ENCODE measurements around the gene SLC12A8. TPM values are rescaled to one million over a fixed set of nuclear protein-coding genes. Genes with fewer than 3 reads are reported as not detected.

Gene SLC12A8
- total and polyA plus RNA-seq, 2 experiments from 2014 or later, result 3.4 to 7.8 TPM

DNA sequence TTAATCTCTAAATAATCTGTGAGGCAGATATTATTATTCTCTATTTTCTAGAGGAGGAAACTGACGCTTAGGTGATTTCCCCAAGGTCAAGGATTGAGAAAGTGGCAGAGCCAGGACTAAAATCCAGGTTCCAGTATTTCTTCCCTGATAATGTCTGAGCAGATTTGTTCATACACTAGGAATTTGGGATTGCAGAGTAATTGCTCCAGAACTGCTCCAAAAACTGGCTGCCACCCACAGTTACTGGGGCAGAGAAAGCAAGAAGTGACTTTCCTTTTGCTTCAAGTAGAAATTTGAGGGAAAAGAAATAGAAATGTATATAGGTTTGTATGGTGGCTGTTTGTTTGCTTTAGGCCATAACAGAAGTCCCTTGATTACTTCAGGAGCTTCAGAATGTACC lies 60.6 kb downstream of the SLC12A8 start:
- Histone ChIP-seq H4K20me1 (ENCODE audit: insufficient read depth) (no peaks in the 10 kb centered on the region), H2AFZ (peak overlapping the region; percentile 46), H3K4me2 (ENCODE audit: unreplicated experiment) (peak overlapping the region; percentile 37), H3K4me1 (ENCODE audit: insufficient read depth) (peaks cover 39% of the 10 kb centered on the region), H3K27ac (peak overlapping the region; percentile 36), H3K9me3 (ENCODE audit: low read depth) (no peaks in the 10 kb centered on the region), H3K4me3 (no peak overlapping the region), H3K9ac (peak overlapping the region; percentile 4; the same call in 1 of the 2 replicates), H3K27me3 (replicated peaks; ENCODE audit: insufficient read depth) (no peaks in the 10 kb centered on the region), H3K36me3 (ENCODE audit: low read depth) (no peaks in the 10 kb centered on the region), H3K9me2 (ENCODE audit: insufficient read depth) (no peaks in the 10 kb centered on the region), H3F3A (ENCODE audit: insufficient read depth) (0 out of 2 replicates have a peak, but pooled peaks cover 21% of the 10 kb centered on the region), H3K79me2 (ENCODE audit: insufficient read depth) (no peaks in the 10 kb centered on the region)
- no peak for TF ChIP-seq EZH2phosphoT487 (IDR thresholded peaks at IDR 0.05; ENCODE audit: insufficient read depth, low read depth)
- TF ChIP-seq EZH2 (IDR thresholded peaks at IDR 0.05; ENCODE audit: insufficient read depth, poor library complexity, severe bottlenecking), result no peak
- peak; percentile 70 for DNase-seq
- WGBS, 2 experiments (ENCODE audit: low coverage in 1 of 2, low lambda C conversion rate in 2 of 2, missing lambda C conversion rate in 2 of 2), result 54 to 67% methylated on average over 1 of the region's 1 CpG
- in situ Hi-C loops (cut with MboI), result no loop called here

DNA sequence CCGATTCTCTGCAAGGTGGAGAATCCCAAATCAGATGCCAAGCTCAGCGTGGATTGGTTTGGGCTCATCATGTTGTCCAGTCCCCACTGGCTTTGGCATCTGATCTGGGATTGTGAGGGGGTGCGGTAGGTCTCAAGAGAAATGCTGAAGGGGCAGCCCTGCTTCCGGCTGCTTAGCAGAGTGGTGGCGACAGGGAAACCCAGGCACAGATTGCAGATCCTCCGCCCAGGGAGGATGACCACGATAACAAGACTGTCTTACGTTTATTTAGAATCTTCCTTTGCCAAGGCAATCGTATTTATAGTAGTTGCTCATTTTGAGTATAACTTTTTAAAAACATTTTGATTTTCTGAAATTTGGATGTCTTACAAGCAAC lies 61.1 kb downstream of the SLC12A8 start:
- in situ Hi-C loops (cut with MboI), result no loop called here
- Histone ChIP-seq H3K79me2 (ENCODE audit: insufficient read depth) (no peaks in the 10 kb centered on the region), H3K4me2 (ENCODE audit: unreplicated experiment) (peak overlapping the region; percentile 37), H3K27me3 (replicated peaks; ENCODE audit: insufficient read depth) (no peaks in the 10 kb centered on the region), H2AFZ (peak overlapping the region; percentile 27), H3K9ac (no peak overlapping the region), H3K9me2 (ENCODE audit: insufficient read depth) (no peaks in the 10 kb centered on the region), H3K36me3 (ENCODE audit: low read depth) (no peaks in the 10 kb centered on the region), H3K4me1 (ENCODE audit: insufficient read depth) (peaks cover 39% of the 10 kb centered on the region), H4K20me1 (ENCODE audit: insufficient read depth) (no peaks in the 10 kb centered on the region), H3F3A (ENCODE audit: insufficient read depth) (0 out of 2 replicates have a peak, but pooled peaks cover 21% of the 10 kb centered on the region), H3K27ac (peak overlapping the region; percentile 36), H3K9me3 (ENCODE audit: low read depth) (no peaks in the 10 kb centered on the region), H3K4me3 (no peak overlapping the region)
- WGBS, 2 experiments (ENCODE audit: low coverage in 1 of 2, low lambda C conversion rate in 2 of 2, missing lambda C conversion rate in 2 of 2), result 62 to 63% methylated on average over 9 of the region's 9 CpGs
- no peak for DNase-seq
- no peak for TF ChIP-seq EZH2phosphoT487 (IDR thresholded peaks at IDR 0.05; ENCODE audit: insufficient read depth, low read depth)
- no peak for TF ChIP-seq EZH2 (IDR thresholded peaks at IDR 0.05; ENCODE audit: insufficient read depth, poor library complexity, severe bottlenecking)

DNA sequence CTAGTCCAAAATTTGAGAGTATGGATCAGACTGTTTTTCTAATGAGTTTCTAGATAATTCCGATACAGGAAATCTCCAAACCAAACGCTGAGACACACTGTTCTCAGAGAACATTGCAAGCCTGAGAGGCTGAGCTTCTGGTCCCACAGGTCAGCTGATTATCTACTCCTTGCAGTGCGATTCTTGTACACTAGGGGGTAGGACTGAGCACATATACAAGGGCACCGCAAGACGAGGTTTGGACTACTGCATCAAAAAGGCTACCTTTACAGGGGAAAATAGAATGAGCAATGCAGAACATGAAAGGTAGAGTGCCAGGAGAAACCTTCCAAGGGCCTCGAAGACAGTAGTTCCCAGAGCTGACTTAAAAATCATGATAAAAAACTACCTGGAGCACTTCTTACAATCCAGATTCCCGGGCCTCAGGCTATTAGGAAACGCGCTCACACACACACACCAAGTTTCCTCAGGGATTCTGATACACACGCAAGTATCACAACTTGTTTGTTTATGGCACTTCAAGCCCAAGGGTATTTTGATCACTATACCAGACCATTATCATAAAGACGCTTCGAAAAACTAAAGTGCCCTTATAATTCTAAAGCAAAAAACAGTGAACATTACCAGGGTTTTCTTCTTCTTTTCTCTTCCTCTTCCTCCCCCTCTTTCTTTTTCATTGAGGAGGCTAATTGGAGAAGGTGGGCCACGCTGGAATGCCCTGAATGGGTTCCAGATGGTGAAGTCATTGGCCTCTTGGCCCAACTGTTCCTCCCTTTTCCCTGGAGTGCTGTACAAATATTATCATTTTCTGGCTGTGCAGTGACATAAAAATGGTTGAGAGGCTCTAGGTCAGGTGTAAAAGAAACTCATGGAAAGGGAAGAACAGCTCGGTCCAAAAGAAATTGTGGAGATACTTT lies 61.8 kb downstream of the SLC12A8 start:
- Histone ChIP-seq H3K9me2 (ENCODE audit: insufficient read depth) (no peaks in the 10 kb centered on the region), H3K9me3 (ENCODE audit: low read depth) (no peaks in the 10 kb centered on the region), H4K20me1 (ENCODE audit: insufficient read depth) (no peaks in the 10 kb centered on the region), H3K4me2 (ENCODE audit: unreplicated experiment) (peak overlapping the region; percentile 37), H3K9ac (no peak overlapping the region), H3K27me3 (replicated peaks; ENCODE audit: insufficient read depth) (no peaks in the 10 kb centered on the region), H3K4me1 (ENCODE audit: insufficient read depth) (peaks cover 42% of the 10 kb centered on the region), H3F3A (ENCODE audit: insufficient read depth) (0 out of 2 replicates have a peak, but pooled peaks cover 21% of the 10 kb centered on the region), H2AFZ (peak overlapping the region; percentile 27; the same call in 1 of the 2 replicates), H3K27ac (0 out of 2 replicates have a peak overlapping the region, but pooled peaks have one; percentile 36), H3K36me3 (ENCODE audit: low read depth) (no peaks in the 10 kb centered on the region), H3K79me2 (ENCODE audit: insufficient read depth) (no peaks in the 10 kb centered on the region), H3K4me3 (no peak overlapping the region)
- in situ Hi-C loops (cut with MboI), result no loop called here
- peak; percentile 40 for DNase-seq
- TF ChIP-seq EZH2 (IDR thresholded peaks at IDR 0.05; ENCODE audit: insufficient read depth, poor library complexity, severe bottlenecking) (no peak), EZH2phosphoT487 (IDR thresholded peaks at IDR 0.05; ENCODE audit: insufficient read depth, low read depth) (no peak)
- WGBS, 2 experiments (ENCODE audit: low coverage in 1 of 2, low lambda C conversion rate in 2 of 2, missing lambda C conversion rate in 2 of 2), result 72% methylated on average over 14 of the region's 14 CpGs

DNA sequence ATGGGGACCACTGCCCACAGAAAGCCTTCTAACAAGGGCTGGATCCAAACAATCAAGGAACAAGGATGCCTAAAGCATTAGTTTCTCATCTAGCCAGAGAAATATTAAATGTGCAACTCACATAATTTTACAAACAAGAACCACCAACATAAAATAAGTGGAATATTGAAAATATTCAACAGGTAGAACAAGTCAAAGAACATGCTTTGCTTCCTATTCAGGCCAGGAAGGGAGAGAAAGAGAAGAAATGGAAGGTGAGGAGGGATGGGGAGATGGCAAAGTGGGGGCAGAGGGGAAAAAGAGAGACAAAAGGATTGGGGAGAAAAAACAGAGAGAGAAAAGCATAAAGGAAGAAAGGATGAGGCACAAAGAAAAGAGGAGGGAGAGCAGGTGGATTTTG lies 63.1 kb downstream of the SLC12A8 start:
- Histone ChIP-seq H3K4me3 (no peak overlapping the region), H3K79me2 (ENCODE audit: insufficient read depth) (no peaks in the 10 kb centered on the region), H2AFZ (no peak overlapping the region), H3K27ac (peak overlapping the region; percentile 30), H3K36me3 (ENCODE audit: low read depth) (no peaks in the 10 kb centered on the region), H3K4me2 (ENCODE audit: unreplicated experiment) (peak overlapping the region; percentile 55), H3K27me3 (replicated peaks; ENCODE audit: insufficient read depth) (no peaks in the 10 kb centered on the region), H3F3A (ENCODE audit: insufficient read depth) (0 out of 2 replicates have a peak, but pooled peaks cover 21% of the 10 kb centered on the region), H3K9ac (peak overlapping the region; percentile 45), H3K9me2 (ENCODE audit: insufficient read depth) (no peaks in the 10 kb centered on the region), H3K9me3 (ENCODE audit: low read depth) (no peaks in the 10 kb centered on the region), H4K20me1 (ENCODE audit: insufficient read depth) (no peaks in the 10 kb centered on the region), H3K4me1 (ENCODE audit: insufficient read depth) (peaks cover 46% of the 10 kb centered on the region)
- no peak for DNase-seq
- TF ChIP-seq EZH2 (IDR thresholded peaks at IDR 0.05; ENCODE audit: insufficient read depth, poor library complexity, severe bottlenecking), result no peak
- no peak for TF ChIP-seq EZH2phosphoT487 (IDR thresholded peaks at IDR 0.05; ENCODE audit: insufficient read depth, low read depth)
- in situ Hi-C loops (cut with MboI), result no loop called here

Measured in GM23248 (cell line).